Kidney capillary endothelial cell (primary cell): Measurements from ENCODE around the gene TMEM247.
"Not testable (repeated sequence)": the region's sequence is repeated elsewhere in the genome, so short reads cannot be mapped to it uniquely, and the experiment has no call there.

Source experiments
- DNase-seq: peaks from one replicate; pipeline ENCODE4 v3.0.0-alpha.2; 2018; ENCODE audit warnings: low spot score

TMEM247 gene

DNA sequence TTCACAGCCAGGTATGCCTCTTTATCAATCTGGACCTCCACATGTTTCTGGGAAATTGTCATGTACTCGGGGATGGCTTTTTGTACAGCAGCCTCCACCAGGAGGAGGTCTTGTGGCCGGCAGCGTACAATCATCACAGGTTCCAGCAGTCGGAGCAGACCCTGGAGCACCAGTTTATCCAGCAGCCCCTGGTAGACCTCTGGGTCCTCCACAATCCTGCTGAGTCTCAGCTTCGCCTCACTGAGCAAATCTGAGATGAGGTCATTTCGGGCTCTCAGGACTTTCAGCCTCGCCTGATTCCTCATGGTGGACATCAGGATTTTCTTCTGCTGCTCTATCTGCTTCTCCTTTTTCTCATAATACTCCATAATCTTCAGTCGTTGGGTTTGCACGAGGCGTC, 32.8 kb downstream of the TMEM247 start:
- no peak for DNase-seq

DNA sequence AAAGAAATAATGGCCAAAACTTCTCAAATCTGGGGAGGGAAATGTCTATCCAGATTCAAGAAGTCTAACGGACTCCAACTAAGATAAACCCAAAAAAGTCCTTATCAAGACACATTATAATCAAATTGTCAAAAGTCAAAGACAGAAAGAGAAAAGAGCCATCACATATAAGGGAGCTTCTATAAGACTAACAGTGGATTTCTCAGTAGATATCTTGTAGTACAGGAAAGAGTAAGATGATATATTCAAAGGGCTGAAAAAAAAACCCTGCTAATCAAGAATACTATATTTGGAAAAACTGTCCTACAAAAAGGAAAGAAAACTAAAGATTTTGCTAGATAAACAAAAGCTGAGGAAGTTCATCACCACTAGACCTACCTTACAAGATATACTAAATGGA, 35.4 kb downstream of the TMEM247 start:
- no peak for DNase-seq

DNA sequence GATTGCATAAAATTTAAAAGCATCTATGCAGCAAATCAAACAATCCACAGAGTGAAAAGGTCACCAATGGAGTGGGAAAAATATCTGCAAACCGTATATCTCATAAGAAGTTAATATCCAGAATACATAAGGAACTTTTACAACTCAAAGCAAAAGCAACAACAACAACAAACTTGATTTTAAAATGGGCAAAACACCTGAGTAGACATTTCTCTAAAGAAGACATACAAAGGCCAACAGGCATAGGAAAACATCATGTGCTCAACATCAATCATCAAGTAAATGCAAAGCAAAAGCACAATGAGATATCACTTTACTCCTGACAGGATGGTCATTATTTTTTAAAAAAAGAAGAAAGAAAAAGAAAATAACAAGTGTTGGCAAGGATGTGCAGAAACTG, 38.1 kb downstream of the TMEM247 start:
- DNase-seq = no peak

- DNase-seq = no peak
Measured at GRCh38 chr2:46518861-46519260, 39.5 kb downstream of the TMEM247 start.

DNA sequence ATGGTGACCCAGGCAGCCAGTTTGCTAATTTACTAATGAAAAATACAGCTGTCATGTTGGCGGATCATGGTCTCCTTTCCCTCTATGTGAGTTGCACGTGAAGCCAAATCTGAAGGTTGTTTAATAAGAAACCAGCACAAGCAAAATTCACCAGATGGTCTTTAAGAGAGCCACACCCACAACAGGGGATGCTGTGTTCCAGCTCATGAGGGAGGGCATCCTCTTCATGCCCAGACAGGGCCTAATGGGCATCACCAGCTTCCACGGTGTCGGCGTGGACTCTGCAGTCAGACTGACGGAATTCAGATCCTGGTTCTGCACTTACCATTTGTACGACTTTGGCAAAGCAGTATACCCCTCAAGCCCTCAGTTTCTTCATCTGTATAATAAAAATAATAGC, 39.9 kb downstream of the TMEM247 start:
- no peak for DNase-seq

- DNase-seq = no peak
Measured at GRCh38 chr2:46520130-46520711, 40.9 kb downstream of the TMEM247 start.

- no peak for DNase-seq
Measured at GRCh38 chr2:46521215-46521683, 41.9 kb downstream of the TMEM247 start.

DNA sequence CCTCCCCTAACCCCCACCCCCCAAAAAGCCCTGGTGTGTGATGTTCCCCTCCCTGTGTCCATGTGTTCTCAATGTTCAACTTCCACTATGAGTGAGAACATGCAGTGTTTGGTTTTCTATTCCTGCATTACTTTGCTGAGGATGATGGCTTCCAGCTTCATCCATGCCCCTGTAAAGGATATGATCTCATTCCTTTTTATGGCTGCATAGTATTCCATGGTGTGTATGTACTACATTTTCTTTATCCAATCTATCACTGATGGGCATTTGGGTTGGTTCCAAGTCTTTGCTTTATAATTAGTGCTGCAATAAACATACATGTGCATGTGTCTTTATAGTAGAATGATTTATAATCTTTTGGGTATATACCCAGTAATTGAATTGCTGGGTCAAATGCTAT, 43.0 kb downstream of the TMEM247 start:
- not testable (repeated sequence) for DNase-seq

DNA sequence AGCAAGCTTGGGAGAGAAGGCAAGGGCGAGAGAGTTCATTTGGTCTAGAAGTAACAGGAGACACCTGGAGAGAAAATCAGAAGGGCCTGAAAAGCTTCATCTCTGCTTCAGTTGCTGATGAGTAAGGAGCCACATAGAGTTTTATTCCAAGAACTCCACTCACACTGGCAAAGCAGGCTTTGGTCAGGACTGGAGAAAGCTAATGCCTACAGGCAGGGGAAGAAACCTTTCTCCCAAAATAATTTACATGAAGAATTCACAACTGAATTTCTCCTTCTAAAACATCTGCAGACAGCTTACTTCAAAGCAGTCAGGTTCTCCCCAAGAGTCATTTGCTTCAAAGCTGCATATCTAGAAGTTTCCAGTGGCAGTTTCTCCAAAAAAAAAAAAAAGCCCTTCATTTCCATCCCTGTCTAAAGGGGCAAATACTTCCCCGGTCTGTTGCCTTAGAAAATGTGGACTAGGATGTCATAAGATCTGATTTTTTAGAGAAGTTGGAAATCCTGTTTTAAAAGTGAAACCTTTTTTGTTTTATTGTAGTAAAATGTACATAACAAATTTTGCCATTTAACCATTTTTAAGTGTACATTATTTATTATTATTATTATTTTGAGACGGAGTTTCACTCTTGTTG, 46.3 kb downstream of the TMEM247 start:
- no peak for DNase-seq

GRCh38 chr2:46528880-46529279, 49.5 kb downstream of the TMEM247 start:
- DNase-seq = no peak

GRCh38 chr2:46530639-46531038, 51.3 kb downstream of the TMEM247 start:
- no peak for DNase-seq

DNA sequence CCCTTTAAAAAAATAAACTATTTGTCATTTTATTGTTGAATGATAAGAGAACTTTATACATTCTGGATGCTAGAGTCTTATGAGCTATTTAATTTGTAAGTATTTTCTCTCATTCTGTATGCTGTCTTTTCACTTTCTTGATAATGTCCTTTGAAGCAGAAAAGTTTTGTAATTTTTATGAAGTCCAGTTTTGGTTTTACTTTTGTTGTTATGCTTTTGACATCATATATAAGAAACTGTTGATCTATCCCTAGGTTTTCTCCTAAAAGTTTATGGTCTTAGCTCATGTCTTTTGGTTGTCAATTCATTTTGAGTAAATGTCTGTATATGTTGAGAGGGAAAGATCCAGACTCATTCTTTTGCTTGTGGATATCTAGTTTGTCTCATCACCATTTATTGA, 52.5 kb downstream of the TMEM247 start:
- DNase-seq = no peak
